ENCODE data around the gene RB1.

Gene RB1

GRCh38 chr13:48492096-48492440, 188.5 kb downstream of the RB1 start:
- in situ Hi-C loops (cut with MboI; ENCODE audit: low sequenced_read_pairs), result no loop called here

- in situ Hi-C loops (cut with MboI; ENCODE audit: low sequenced_read_pairs), result no loop called here
These were observed 189.0 kb downstream of the RB1 start for GRCh38 chr13:48492470-48493065.

- in situ Hi-C loops (cut with MboI; ENCODE audit: low sequenced_read_pairs), result no loop called here
These were observed 189.7 kb downstream of the RB1 start for GRCh38 chr13:48493066-48493765.

- in situ Hi-C loops (cut with MboI; ENCODE audit: low sequenced_read_pairs), result no loop called here
These were observed 190.3 kb downstream of the RB1 start for GRCh38 chr13:48493851-48494250.

GRCh38 chr13:48494874-48495273, 191.3 kb downstream of the RB1 start:
- in situ Hi-C loops (cut with MboI; ENCODE audit: low sequenced_read_pairs), result no loop called here

- in situ Hi-C loops (cut with MboI; ENCODE audit: low sequenced_read_pairs), result no loop called here
These were observed 193.0 kb downstream of the RB1 start for GRCh38 chr13:48496271-48497161.

GRCh38 chr13:48497669-48498068, 194.1 kb downstream of the RB1 start:
- in situ Hi-C loops (cut with MboI; ENCODE audit: low sequenced_read_pairs), result no loop called here

GRCh38 chr13:48500652-48501197, 197.2 kb downstream of the RB1 start:
- in situ Hi-C loops (cut with MboI; ENCODE audit: low sequenced_read_pairs), result no loop called here

- in situ Hi-C loops (cut with MboI; ENCODE audit: low sequenced_read_pairs), result no loop called here
These were observed 198.2 kb downstream of the RB1 start for GRCh38 chr13:48501705-48502104.

- in situ Hi-C loops (cut with MboI; ENCODE audit: low sequenced_read_pairs), result no loop called here
These were observed 199.2 kb downstream of the RB1 start for GRCh38 chr13:48502601-48503319.

- in situ Hi-C loops (cut with MboI; ENCODE audit: low sequenced_read_pairs), result no loop called here
These were observed 201.1 kb downstream of the RB1 start for GRCh38 chr13:48504606-48505005.

GRCh38 chr13:48505012-48505411, 201.5 kb downstream of the RB1 start:
- in situ Hi-C loops (cut with MboI; ENCODE audit: low sequenced_read_pairs), result no loop called here

GRCh38 chr13:48505597-48506091, 202.1 kb downstream of the RB1 start:
- in situ Hi-C loops (cut with MboI; ENCODE audit: low sequenced_read_pairs), result no loop called here

- in situ Hi-C loops (cut with MboI; ENCODE audit: low sequenced_read_pairs), result no loop called here
These were observed 202.6 kb downstream of the RB1 start for GRCh38 chr13:48506092-48506701.

GRCh38 chr13:48507021-48507420, 203.5 kb downstream of the RB1 start:
- in situ Hi-C loops (cut with MboI; ENCODE audit: low sequenced_read_pairs), result no loop called here

GRCh38 chr13:48508011-48508410, 204.5 kb downstream of the RB1 start:
- in situ Hi-C loops (cut with MboI; ENCODE audit: low sequenced_read_pairs), result no loop called here

- in situ Hi-C loops (cut with MboI; ENCODE audit: low sequenced_read_pairs), result no loop called here
These were observed 207.1 kb downstream of the RB1 start for GRCh38 chr13:48510698-48511097.

- in situ Hi-C loops (cut with MboI; ENCODE audit: low sequenced_read_pairs), result no loop called here
These were observed 208.2 kb downstream of the RB1 start for GRCh38 chr13:48511621-48512230.

GRCh38 chr13:48514793-48515192, 211.2 kb downstream of the RB1 start:
- in situ Hi-C loops (cut with MboI; ENCODE audit: low sequenced_read_pairs), result no loop called here

- in situ Hi-C loops (cut with MboI; ENCODE audit: low sequenced_read_pairs), result no loop called here
These were observed 212.2 kb downstream of the RB1 start for GRCh38 chr13:48515732-48516131.

Data from hTERT RPE-1 (cell line).